HPDE6-E6E7 (cell line): ENCODE results near the gene NKD1.

Experiments
- DNase-seq: peaks from one replicate; pipeline ENCODE4 v3.0.0; 2011; ENCODE audit warnings: missing footprints; ENCODE audit errors: extremely low spot score

The NKD1 gene

GRCh38 chr16:50613281-50613963, 65.2 kb downstream of the NKD1 start:
- DNase-seq, result no peak

- DNase-seq, result no peak
Observed at GRCh38 chr16:50613964-50614474, 65.8 kb downstream of the NKD1 start.

- DNase-seq, result no peak
Observed at GRCh38 chr16:50614955-50615724, 66.9 kb downstream of the NKD1 start.

- no peak for DNase-seq
Observed at GRCh38 chr16:50615891-50616290, 67.7 kb downstream of the NKD1 start.

GRCh38 chr16:50616386-50616785, 68.2 kb downstream of the NKD1 start:
- DNase-seq, result no peak

- no peak for DNase-seq
Observed at GRCh38 chr16:50616883-50617645, 68.9 kb downstream of the NKD1 start.

- no peak for DNase-seq
Observed at GRCh38 chr16:50617646-50618184, 69.5 kb downstream of the NKD1 start.

GRCh38 chr16:50618238-50618918, 70.2 kb downstream of the NKD1 start:
- DNase-seq, result no peak

GRCh38 chr16:50619702-50620491, 71.7 kb downstream of the NKD1 start:
- DNase-seq, result no peak

GRCh38 chr16:50620646-50621451, 72.7 kb downstream of the NKD1 start:
- no peak for DNase-seq

GRCh38 chr16:50621452-50621792, 73.2 kb downstream of the NKD1 start:
- DNase-seq, result no peak

GRCh38 chr16:50622029-50622428, 73.8 kb downstream of the NKD1 start:
- no peak for DNase-seq

- no peak for DNase-seq
Observed at GRCh38 chr16:50622643-50623369, 74.6 kb downstream of the NKD1 start.

GRCh38 chr16:50624449-50624970, 76.3 kb downstream of the NKD1 start:
- no peak for DNase-seq

GRCh38 chr16:50625374-50625773, 77.2 kb downstream of the NKD1 start:
- DNase-seq, result no peak

GRCh38 chr16:50626868-50627267, 78.7 kb downstream of the NKD1 start:
- no peak for DNase-seq

GRCh38 chr16:50627419-50627818, 79.2 kb downstream of the NKD1 start:
- no peak for DNase-seq

- DNase-seq, result no peak
Observed at GRCh38 chr16:50628156-50628802, 80.1 kb downstream of the NKD1 start.

- no peak for DNase-seq
Observed at GRCh38 chr16:50629334-50629733, 81.1 kb downstream of the NKD1 start.
